HG03457 (cell line): Measurements from ENCODE around the gene TRPV5.

ENCODE experiments used
- ATAC-seq: cut with Tn5 transposase; IDR thresholded peaks from one replicate; pipeline ENCODE4 v1.9.1; 2021; ENCODE audit warnings: moderate number of reproducible peaks; ENCODE audit not compliant: unreplicated experiment

TRPV5 gene

GRCh38 chr7:142889816-142890215 lies 43.7 kb downstream of the TRPV5 start:
- no peak for ATAC-seq

- ATAC-seq, result no peak
These were observed 46.1 kb downstream of the TRPV5 start for GRCh38 chr7:142887282-142888015.

DNA sequence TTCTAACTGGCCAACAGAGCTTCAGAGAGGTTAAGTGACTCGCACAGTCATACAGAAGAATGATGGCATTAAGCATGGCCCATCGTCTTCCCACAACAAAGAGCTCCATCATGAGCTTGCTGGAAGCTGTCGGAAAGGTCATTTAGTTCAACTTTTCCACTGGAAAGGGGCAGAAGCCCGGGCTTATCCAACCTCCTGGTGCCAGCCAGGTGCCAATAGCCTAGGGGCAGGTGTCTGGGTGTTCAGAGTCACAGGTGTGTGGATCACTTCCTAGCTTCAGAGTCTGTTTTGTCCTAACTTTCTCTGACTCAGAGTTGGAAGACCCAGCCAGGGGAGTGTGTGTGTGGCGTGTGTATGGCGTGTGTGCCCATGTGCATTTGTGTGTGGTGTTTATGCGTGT lies 46.7 kb downstream of the TRPV5 start:
- no peak for ATAC-seq

DNA sequence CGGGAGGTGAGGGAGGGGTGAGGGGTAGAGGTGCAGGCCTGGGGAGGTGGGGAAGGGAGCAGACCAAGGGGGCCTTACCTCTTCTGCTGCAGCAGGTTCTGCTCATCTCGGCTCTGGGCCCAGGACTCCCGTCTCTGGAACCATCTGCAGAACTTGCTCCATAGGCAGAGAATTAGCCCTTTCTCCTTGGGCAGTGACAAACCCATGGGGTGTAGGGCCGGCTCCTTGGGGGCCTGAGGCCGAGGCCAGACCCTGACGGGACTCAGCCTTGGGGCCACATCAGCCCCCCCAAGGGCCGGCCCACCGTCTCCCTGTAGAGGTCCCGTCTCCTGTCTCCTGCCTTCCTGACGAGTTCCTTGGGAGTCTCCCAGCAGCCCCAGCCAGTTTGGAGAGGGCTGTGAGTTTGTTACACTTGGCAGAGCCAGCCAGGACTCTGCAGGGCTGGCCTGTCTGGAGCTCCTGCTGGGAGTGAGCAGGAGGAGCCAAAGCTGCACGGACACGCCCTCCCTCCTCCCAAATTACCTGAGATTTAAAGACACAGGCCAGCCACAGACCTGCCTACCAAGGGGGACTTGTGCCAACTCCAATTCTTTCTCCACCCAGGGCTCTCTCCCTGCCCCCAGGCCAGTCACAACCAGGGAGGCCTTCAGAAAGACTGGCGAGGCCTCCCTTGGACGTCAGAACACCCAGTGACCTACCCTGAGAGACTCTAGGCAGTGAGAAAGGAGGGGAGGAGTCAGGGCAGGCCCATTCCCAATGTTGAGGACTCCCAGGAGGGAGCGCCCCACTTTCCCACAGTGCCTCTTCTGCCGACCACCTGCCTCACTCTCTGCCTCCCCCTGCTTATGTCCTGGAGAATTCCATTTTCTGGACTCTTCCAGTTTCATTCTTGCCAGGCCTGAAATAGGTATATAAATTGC lies 48.0 kb downstream of the TRPV5 start, which contains the start of gene TRPV6:
TRPV6 (minus strand) TSS at position 435 of the 920 bp plus-strand sequence.
- no peak for ATAC-seq

- ATAC-seq, result no peak
These were observed 49.3 kb downstream of the TRPV5 start for GRCh38 chr7:142884286-142884640.

DNA sequence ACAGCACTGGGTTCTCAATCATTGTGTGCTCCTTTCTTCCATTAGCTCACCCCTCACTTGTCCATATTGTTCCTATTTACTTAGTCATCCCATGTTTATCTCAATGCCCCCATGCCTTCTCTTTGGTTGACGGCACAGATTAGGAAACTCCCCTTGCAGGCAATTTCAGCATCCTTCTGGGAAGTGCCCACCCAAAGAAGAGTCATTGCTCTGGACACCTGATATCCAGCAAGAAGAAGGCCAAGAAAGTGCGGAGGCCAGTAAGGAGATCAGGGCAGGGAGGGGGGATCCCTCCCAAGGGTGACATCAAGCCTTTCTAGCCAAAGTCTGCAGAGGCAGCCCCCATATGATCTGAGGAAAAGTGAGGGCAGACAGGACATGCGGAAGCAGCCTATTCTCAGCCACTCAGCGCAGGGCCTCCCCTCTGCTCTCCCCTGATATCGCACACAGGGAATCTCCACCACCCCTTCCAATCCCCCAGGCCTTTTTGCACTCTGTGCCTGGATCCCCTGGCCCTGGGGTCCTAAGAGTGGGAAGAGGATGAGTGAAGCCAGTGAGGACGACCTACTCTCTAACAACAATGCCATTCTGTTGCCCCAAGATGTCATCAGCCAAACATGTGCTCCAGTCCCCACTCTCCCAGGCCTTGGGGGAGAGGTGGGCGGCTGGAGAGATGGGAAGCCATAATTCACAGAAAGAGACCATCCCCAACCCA lies 49.8 kb downstream of the TRPV5 start:
- no peak for ATAC-seq

- ATAC-seq, result no peak
These were observed 50.4 kb downstream of the TRPV5 start for GRCh38 chr7:142883145-142883544.

DNA sequence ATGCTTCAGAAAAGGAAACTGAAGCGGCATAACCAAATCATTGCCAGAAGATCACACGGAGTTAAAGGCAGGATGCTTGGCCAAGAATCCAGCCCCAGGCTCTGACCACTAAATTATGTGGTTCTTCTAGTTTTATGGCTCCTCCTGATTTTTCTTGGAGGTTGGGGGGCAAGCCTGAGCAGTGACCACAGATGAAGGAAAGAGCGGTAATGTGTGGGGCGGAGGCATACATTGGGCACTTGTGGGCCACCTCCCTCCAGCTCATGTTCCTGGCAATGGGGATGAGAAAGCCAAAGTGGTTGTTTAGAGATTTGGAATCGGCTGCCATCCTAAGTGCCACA lies 51.2 kb downstream of the TRPV5 start:
- no peak for ATAC-seq

DNA sequence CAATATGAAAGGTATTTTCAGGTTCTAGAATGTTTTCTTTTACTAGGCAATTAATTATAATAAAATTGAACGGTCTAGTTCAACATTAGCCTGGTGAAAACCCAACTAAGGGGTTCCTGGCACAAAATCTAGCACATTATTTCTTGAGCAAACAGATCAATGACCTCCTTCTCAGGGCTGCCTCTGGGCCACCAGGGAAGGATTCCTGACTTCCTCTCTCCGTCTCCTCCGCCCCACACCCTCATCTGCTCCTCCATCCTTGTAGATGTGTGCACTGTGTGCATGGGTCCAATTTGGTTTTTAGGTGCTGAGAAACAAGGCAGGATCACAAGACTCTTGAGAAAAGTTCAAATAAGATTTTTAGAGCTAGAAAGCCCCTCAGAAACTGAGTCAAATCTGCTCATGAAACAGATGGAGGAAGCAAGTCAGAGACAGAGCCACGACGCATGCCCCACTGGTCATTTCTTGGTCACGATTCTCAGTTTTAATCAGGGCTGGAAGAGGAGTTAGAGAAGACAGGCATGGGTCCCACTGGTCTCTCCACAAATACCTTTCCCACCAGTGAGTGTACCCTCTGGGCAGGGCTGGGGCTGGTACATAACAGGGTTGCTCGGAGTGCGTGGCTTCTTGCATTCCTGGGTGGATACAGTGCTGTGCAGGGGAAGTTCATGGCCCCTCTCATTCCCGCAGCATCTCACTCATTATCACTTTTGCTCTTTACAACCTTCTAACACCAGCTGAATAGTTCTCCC lies 51.8 kb downstream of the TRPV5 start:
- ATAC-seq, result no peak

- ATAC-seq, result no peak
These were observed 52.6 kb downstream of the TRPV5 start for GRCh38 chr7:142880876-142881505.

DNA sequence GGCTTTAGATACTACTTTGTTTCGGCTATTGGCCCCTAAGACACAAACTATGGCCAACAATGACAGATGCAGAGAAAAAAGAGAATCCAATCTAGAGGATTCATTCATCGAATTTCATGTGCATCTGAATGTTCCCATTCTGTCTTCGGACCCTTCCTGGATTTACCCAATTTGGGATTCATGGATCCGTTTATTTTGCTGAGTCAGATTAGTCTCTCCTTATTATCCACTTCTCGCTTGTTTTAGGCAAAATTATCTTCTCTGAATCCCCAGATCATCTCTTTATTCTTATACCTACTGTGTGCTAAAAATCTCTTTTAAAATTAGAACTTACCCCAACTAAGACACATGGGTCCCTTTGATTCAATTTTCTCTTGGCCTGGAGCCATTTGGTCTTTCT lies 54.5 kb downstream of the TRPV5 start:
- ATAC-seq, result no peak

GRCh38 chr7:142878315-142878714 lies 55.2 kb downstream of the TRPV5 start:
- no peak for ATAC-seq

DNA sequence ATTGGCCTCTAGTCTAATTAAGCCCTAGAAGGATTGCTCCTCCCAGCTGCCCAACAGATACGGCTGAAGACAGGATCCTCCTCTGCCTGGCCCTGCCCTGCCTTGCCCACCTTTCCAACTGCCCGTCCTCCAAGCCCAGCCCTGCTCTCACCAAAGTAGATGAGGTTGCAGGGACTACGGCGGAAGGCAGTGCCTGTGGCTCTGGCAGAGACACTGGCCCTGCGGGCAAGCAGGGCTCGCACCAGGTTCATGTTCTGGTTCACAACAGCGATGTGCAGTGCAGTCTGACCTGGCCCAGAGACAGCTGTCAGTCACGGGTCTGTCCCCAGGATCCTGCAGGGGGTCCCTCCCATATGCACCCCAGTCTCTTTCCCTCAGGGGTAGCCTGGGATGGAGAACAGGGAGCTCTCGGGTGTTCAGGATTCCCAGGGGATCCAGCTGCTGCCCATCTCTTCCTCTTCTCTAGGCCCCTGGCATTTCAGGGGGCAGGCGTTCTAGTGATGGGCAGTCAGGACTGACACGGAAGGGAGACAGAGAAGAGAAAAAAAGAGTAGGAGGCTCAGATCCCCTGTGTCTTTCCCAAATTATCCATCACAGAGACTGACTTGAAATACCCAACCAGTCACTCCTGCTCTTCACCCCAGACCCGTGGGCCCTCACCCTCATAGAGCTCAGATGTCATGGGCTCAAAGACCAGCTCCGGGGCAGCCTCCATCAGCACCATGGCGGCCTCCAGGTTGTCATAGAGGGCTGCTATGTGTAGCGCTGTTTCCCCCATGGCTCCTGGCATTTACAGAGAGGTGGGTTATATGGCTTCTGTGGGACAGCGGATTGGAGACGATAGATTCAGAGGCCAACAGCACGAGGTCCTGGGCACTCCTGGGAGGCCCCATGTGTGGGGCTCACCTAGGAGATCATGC lies 56.3 kb downstream of the TRPV5 start:
- ATAC-seq, result no peak

DNA sequence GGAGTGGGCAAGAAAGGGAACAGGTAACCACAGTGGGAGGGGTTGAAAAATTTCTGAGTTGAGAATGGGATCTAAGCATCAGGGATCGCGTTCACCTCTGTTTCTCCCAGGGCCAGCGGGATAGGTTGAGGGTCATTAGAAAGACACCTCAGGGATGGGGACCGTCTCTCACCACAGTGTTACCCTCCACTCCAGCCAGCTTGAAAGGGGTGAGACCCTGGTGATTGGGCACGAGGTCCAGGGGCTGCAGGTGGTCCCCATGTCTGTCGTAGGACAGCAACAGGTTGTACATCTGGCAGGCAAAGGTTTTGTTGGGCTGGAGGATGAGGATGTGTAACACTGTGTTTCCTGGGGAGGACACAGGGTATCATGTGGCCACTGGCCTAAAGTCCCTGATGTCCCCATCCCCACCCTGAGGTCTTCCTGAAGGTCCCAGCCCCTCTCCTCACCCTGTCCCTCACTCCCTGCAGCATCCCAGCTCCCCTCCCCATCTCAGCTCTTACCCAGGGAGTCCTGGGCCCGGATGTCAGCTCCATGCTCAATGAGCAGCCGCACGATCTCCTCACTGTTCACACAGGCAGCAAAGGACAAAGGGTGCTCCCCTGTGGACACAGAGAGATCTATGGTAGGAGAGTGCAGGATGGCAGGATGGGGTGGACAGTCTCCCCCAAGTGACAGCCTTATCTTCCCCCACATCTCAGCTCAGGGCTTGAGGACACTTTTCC lies 57.1 kb downstream of the TRPV5 start:
- no peak for ATAC-seq

DNA sequence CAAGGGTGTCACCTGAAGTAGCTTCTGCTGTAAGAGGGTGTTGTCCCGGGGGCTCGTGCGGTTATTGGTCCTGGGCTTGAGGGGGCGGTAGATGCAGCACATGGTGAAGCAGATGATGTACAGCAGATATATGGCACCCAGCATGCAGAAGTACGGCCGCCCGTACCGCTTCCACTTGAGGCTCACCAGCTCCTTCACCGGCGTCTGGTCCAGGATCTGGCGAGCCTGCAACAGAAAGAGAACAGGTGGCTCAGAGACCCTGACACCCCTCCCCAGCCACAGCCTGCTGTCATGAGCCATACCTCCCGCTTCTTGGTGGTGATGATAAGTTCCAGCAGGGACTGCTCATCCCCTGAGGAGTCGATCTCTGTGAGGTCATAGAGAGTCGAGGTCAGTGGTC lies 58.1 kb downstream of the TRPV5 start:
- no peak for ATAC-seq

- ATAC-seq, result no peak
These were observed 58.7 kb downstream of the TRPV5 start for GRCh38 chr7:142874837-142875236.

DNA sequence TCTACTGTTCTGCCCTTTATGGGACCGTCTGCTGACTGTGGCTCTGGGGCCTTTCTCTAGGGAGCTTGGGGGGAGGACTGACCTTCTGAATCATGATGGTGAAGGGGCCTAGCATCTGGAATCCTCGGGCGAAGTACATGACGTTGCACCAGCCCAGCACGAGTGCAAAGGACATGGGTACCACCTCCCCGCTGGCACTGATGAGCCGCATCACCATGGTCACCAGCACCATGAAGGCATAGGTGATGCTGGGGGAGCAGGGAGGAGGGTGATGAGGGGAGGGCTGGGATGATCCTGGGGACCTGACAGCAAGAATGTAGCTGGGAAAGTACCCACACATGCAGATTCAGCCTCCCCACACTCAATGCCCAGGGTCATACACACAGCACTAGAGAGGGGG lies 59.1 kb downstream of the TRPV5 start:
- ATAC-seq, result no peak

- no peak for ATAC-seq
These were observed 59.7 kb downstream of the TRPV5 start for GRCh38 chr7:142873871-142874270.

DNA sequence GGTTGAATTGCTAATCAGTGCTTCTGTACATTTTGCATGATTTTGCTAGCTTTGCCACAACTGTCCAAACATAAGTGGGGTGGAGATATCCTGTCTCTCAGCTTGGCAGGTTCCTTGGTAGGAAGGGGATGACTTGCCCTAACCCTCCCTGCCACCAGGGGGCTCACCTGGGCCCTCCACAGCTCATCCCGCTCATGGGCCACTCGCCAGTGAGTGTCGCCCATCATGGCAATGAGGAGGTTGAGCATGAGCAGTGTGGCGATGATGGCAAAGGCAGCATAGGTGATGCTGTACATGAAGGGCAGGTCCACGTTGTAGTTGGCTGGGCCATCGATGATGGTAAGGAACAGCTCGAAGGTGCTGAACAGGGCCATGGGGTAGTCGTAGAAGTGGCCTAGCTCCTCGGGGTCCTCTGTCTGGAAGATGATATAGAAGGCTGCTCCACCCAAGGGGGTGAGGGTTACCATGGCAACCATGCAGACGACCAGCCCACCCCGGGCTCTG lies 60.2 kb downstream of the TRPV5 start:
- no peak for ATAC-seq
